Omental fat pad (tissue), 4 donors: Measurements from ENCODE around the gene NLE1. TPM values are rescaled to one million over a fixed set of nuclear protein-coding genes. Genes with fewer than 3 reads are reported as not detected.

ENCODE experiments used
- ATAC-seq: fragments of 150-250 bp; one replicate; pipeline ENCODE4 v1.9.1; 2016; ENCODE audit warnings: mild to moderate bottlenecking, moderate library complexity; ENCODE audit not compliant: low FRiP score
- DNase-seq: peaks from one replicate; pipeline ENCODE4 v3.0.0-alpha.2; 2019; ENCODE audit warnings: low spot score
- CTCF ChIP-seq, 3 donors: fragments of 450-650 bp; IDR thresholded peaks; one replicate each; pipeline ENCODE4 v1.5.1; 2016 to 2017; ENCODE audit warnings: antibody characterized with exemption in 3 of 3, mild to moderate bottlenecking in 3 of 3, moderate library complexity in 2 of 3
- total RNA-seq, 4 donors: library from RNA; depleted of rRNA; stranded (reverse); fragments of >200 nt; gene quantifications; one replicate each; pipeline ENCODE4 v1.1.0, GENCODE V29; 2016

The NLE1 gene
- total RNA-seq: 10 to 100 TPM; 12.1 to 31.3 (median 14.6) TPM

- ATAC-seq (peak; percentile 93), DNase-seq (peak; percentile 36)
- TF ChIP-seq CTCF (IDR thresholded peaks at IDR 0.05): no peak
Measured at GRCh38 chr17:35141681-35142466, at the start of gene NLE1. Gene NLE1, minus strand, starts transcription at chr17:35142303. Its CDS starts 28 bp downstream, at chr17:35142275.

GRCh38 chr17:35191001-35191695, 49.0 kb upstream of the NLE1 start:
- TF ChIP-seq CTCF (IDR thresholded peaks at IDR 0.05): no peak
- ATAC-seq (no peak), DNase-seq (no peak)

GRCh38 chr17:35189291-35189690, 47.2 kb upstream of the NLE1 start:
- ATAC-seq (no peak), DNase-seq (no peak)
- TF ChIP-seq CTCF (IDR thresholded peaks at IDR 0.05): no peak

GRCh38 chr17:35188111-35188510, 46.0 kb upstream of the NLE1 start:
- TF ChIP-seq CTCF (IDR thresholded peaks at IDR 0.05): no peak
- no peak for ATAC-seq

GRCh38 chr17:35187481-35187880, 45.4 kb upstream of the NLE1 start:
- ATAC-seq: no peak
- DNase-seq: no peak
- TF ChIP-seq CTCF (IDR thresholded peaks at IDR 0.05): no peak

More at GRCh38 chr17:35188111-35188510, 46.0 kb upstream of the NLE1 start:
- DNase-seq: no peak

- DNase-seq: no peak
- no peak for TF ChIP-seq CTCF (IDR thresholded peaks at IDR 0.05)
- no peak for ATAC-seq
Measured at GRCh38 chr17:35185849-35186248, 43.7 kb upstream of the NLE1 start.
